Measurements from ENCODE around the gene CHIA. TPM values are rescaled to one million over a fixed set of nuclear protein-coding genes. Genes with fewer than 3 reads are reported as not detected.

Gene CHIA
- total and polyA plus RNA-seq, 12 donors = 0.30 TPM; not detected in 11

- intact Hi-C loops (cut with DNase I) = loop anchor here in 1 of 10 donors (5.0 kb wide), 1 partner anchor 317 kb away; no protein-coding TSS in a partner anchor
- no peak for TF ChIP-seq CTCF (IDR thresholded peaks at IDR 0.05)
- peaks cover 0 to 8% (median 0%) of the 10 kb centered on the region in 7 donors for H3K27me3 ChIP-seq
- H3K4me1 ChIP-seq = peaks cover 0 to 3% (median 0%) of the 10 kb centered on the region in 9 donors
- no peak for ATAC-seq
- H3K36me3 ChIP-seq = no peaks in the 10 kb centered on the region
- WGBS, 2 donors = 68 to 72% methylated on average over 3 of the region's 3 CpGs
- no peaks in the 10 kb centered on the region for H3K9me3 ChIP-seq
- no peak for DNase-seq
- H3K4me3 ChIP-seq = no peak overlapping the region
- no peak overlapping the region for H3K27ac ChIP-seq
These were observed 547 bp upstream of the CHIA start for GRCh38 chr1:111290104-111290503.

- Histone ChIP-seq H3K27ac (no peak overlapping the region), H3K36me3 (no peaks in the 10 kb centered on the region), H3K27me3 (peaks cover 0 to 4% (median 0%) of the 10 kb centered on the region in 7 donors), H3K4me3 (no peak overlapping the region), H3K9me3 (peaks cover 0 to 8% (median 0%) of the 10 kb centered on the region in 11 donors), H3K4me1 (peaks cover 0 to 3% (median 0%) of the 10 kb centered on the region in 9 donors)
- DNase-seq (no peak), ATAC-seq (no peak)
- TF ChIP-seq CTCF (IDR thresholded peaks at IDR 0.05) = no peak
- intact Hi-C loops (cut with DNase I) = loop anchor here in 1 of 10 donors (5.0 kb wide), 1 partner anchor 313 kb away; no protein-coding TSS in a partner anchor
These were observed 3.7 kb downstream of the CHIA start for GRCh38 chr1:111294390-111294789.

- ATAC-seq = no peak
These were observed 11.7 kb downstream of the CHIA start for GRCh38 chr1:111302374-111302773.

GRCh38 chr1:111309690-111310089 is 19.0 kb downstream of the CHIA start:
- peaks cover 0 to 6% (median 0%) of the 10 kb centered on the region in 7 donors for H3K27me3 ChIP-seq
- peaks cover 0 to 7% (median 0%) of the 10 kb centered on the region in 11 donors for H3K9me3 ChIP-seq
- 9 to 58% methylated on average over 2 of the region's 2 CpGs for WGBS, 2 donors

More at GRCh38 chr1:111302374-111302773, 11.7 kb downstream of the CHIA start:
- Histone ChIP-seq H3K27ac (no peak overlapping the region), H3K36me3 (no peaks in the 10 kb centered on the region), H3K9me3 (peaks cover 0 to 50% (median 11%) of the 10 kb centered on the region in 11 donors), H3K27me3 (no peaks in the 10 kb centered on the region), H3K4me3 (no peak overlapping the region), H3K4me1 (no peaks in the 10 kb centered on the region)
- DNase-seq = no peak
- TF ChIP-seq CTCF (IDR thresholded peaks at IDR 0.05) = no peak
- intact Hi-C loops (cut with DNase I) = no loop called here
- 82 to 85% methylated on average over 3 of the region's 3 CpGs for WGBS, 2 donors

More at GRCh38 chr1:111309690-111310089, 19.0 kb downstream of the CHIA start:
- Histone ChIP-seq H3K4me3 (no peak overlapping the region), H3K4me1 (peaks cover 0 to 4% (median 0%) of the 10 kb centered on the region in 9 donors), H3K27ac (no peak overlapping the region), H3K36me3 (no peaks in the 10 kb centered on the region)
- TF ChIP-seq CTCF (IDR thresholded peaks at IDR 0.05) = no peak
- intact Hi-C loops (cut with DNase I) = no loop called here
- DNase-seq (no peak), ATAC-seq (peak in 1 of 8 donors; percentile 78)

All from heart right ventricle (tissue), 16 donors.